Measurements from ENCODE around the gene GPBP1L1.

Gene GPBP1L1

GRCh38 chr1:45658171-45658570 lies 28.2 kb downstream of the GPBP1L1 start:
- H3K9ac ChIP-seq = no peak overlapping the region
- no peak overlapping the region for H3K4me3 ChIP-seq
- no peak overlapping the region for H3K4me2 ChIP-seq
- no peaks in the 10 kb centered on the region for H3K9me3 ChIP-seq (replicated peaks in 1 of 11)
- no peaks in the 10 kb centered on the region for H3K27me3 ChIP-seq
- H4K20me1 ChIP-seq = peaks cover 40 to 99% (median 54%) of the 10 kb centered on the region in 11 experiments
- H3K4me1 ChIP-seq = no peaks in the 10 kb centered on the region
- TF ChIP-seq Cebpa-rat (IDR thresholded peaks at IDR 0.05) = no peak
- peaks cover 85 to 100% (median 97%) of the 10 kb centered on the region in 11 experiments for H3K36me3 ChIP-seq
- H3K27ac ChIP-seq = no peak overlapping the region

GRCh38 chr1:45656573-45657226 lies 29.6 kb downstream of the GPBP1L1 start:
- no peak overlapping the region for H3K4me3 ChIP-seq
- H3K36me3 ChIP-seq = peaks cover 99 to 100% (median 100%) of the 10 kb centered on the region in 11 experiments
- no peak for TF ChIP-seq Cebpa-rat (IDR thresholded peaks at IDR 0.05)
- H3K9ac ChIP-seq = no peak overlapping the region
- H3K27me3 ChIP-seq = no peaks in the 10 kb centered on the region
- H3K4me2 ChIP-seq = no peak overlapping the region
- H3K4me1 ChIP-seq = no peaks in the 10 kb centered on the region
- peaks cover 25 to 99% (median 44%) of the 10 kb centered on the region in 11 experiments for H4K20me1 ChIP-seq
- no peak overlapping the region for H3K27ac ChIP-seq
- no peaks in the 10 kb centered on the region for H3K9me3 ChIP-seq (replicated peaks in 1 of 11)

GRCh38 chr1:45654540-45655280 lies 31.6 kb downstream of the GPBP1L1 start:
- Histone ChIP-seq H3K9ac (no peak overlapping the region), H3K4me2 (no peak overlapping the region), H3K9me3 (replicated peaks in 1 of 11) (no peaks in the 10 kb centered on the region), H3K4me3 (no peak overlapping the region), H3K4me1 (no peaks in the 10 kb centered on the region), H4K20me1 (peaks cover 6 to 99% (median 29%) of the 10 kb centered on the region in 11 experiments; a peak in 17 of 22 replicates), H3K27me3 (no peaks in the 10 kb centered on the region), H3K27ac (no peak overlapping the region), H3K36me3 (peaks cover 99 to 100% (median 100%) of the 10 kb centered on the region in 11 experiments)
- peak in 2 of 11 experiments; percentile 21 to 31; a peak in 1 of 22 replicates for TF ChIP-seq Cebpa-rat (IDR thresholded peaks at IDR 0.05)

GRCh38 chr1:45647248-45648021 lies 38.9 kb downstream of the GPBP1L1 start:
- no peaks in the 10 kb centered on the region for H3K9me3 ChIP-seq (replicated peaks in 1 of 11)
- TF ChIP-seq Cebpa-rat (IDR thresholded peaks at IDR 0.05) = no peak
- H3K4me3 ChIP-seq = no peak overlapping the region
- peak overlapping the region in 6 of 11 experiments; percentile 2 to 47 (median 28); a peak in 5 of 22 replicates for H3K27ac ChIP-seq
- H3K27me3 ChIP-seq = no peaks in the 10 kb centered on the region
- H4K20me1 ChIP-seq = peaks cover 13 to 100% (median 60%) of the 10 kb centered on the region in 11 experiments; a peak in 17 of 22 replicates
- H3K9ac ChIP-seq = peak overlapping the region in 3 of 11 experiments; percentile 13 to 37 (median 18); a peak in 5 of 22 replicates
- H3K4me1 ChIP-seq = peaks cover 0 to 42% (median 18%) of the 10 kb centered on the region in 10 experiments; a peak in 15 of 20 replicates
- peaks cover 66 to 94% (median 86%) of the 10 kb centered on the region in 11 experiments for H3K36me3 ChIP-seq
- peak overlapping the region in 5 of 11 experiments; percentile 27 to 64 (median 48); a peak in 9 of 22 replicates for H3K4me2 ChIP-seq

GRCh38 chr1:45644661-45645060 lies 41.7 kb downstream of the GPBP1L1 start:
- Histone ChIP-seq H4K20me1 (peaks cover 12 to 98% (median 51%) of the 10 kb centered on the region in 11 experiments; a peak in 16 of 22 replicates), H3K4me2 (no peak overlapping the region; a peak in 1 of 22 replicates), H3K27me3 (no peaks in the 10 kb centered on the region), H3K9ac (no peak overlapping the region), H3K27ac (no peak overlapping the region), H3K9me3 (replicated peaks in 1 of 11) (no peaks in the 10 kb centered on the region), H3K4me3 (no peak overlapping the region), H3K36me3 (peaks cover 66 to 94% (median 86%) of the 10 kb centered on the region in 11 experiments), H3K4me1 (peaks cover 0 to 42% (median 20%) of the 10 kb centered on the region in 10 experiments; a peak in 15 of 20 replicates)
- TF ChIP-seq Cebpa-rat (IDR thresholded peaks at IDR 0.05) = no peak

GRCh38 chr1:45643978-45644377 lies 42.4 kb downstream of the GPBP1L1 start:
- Histone ChIP-seq H3K4me1 (peaks cover 0 to 41% (median 20%) of the 10 kb centered on the region in 10 experiments; a peak in 15 of 20 replicates), H3K9ac (no peak overlapping the region), H3K36me3 (peaks cover 66 to 94% (median 86%) of the 10 kb centered on the region in 11 experiments), H4K20me1 (peaks cover 12 to 96% (median 50%) of the 10 kb centered on the region in 11 experiments; a peak in 16 of 22 replicates), H3K27ac (no peak overlapping the region), H3K27me3 (no peaks in the 10 kb centered on the region), H3K4me3 (no peak overlapping the region), H3K9me3 (replicated peaks in 1 of 11) (no peaks in the 10 kb centered on the region), H3K4me2 (no peak overlapping the region)
- no peak for TF ChIP-seq Cebpa-rat (IDR thresholded peaks at IDR 0.05)

GRCh38 chr1:45643321-45643720 lies 43.0 kb downstream of the GPBP1L1 start:
- no peak for TF ChIP-seq Cebpa-rat (IDR thresholded peaks at IDR 0.05)
- H3K36me3 ChIP-seq = peaks cover 66 to 94% (median 86%) of the 10 kb centered on the region in 11 experiments
- H3K4me3 ChIP-seq = no peak overlapping the region

GRCh38 chr1:45640293-45640692 lies 46.0 kb downstream of the GPBP1L1 start:
- Histone ChIP-seq H3K9me3 (replicated peaks in 1 of 11) (no peaks in the 10 kb centered on the region), H3K27me3 (no peaks in the 10 kb centered on the region), H3K36me3 (peaks cover 86 to 98% (median 89%) of the 10 kb centered on the region in 11 experiments), H4K20me1 (peaks cover 0 to 92% (median 26%) of the 10 kb centered on the region in 11 experiments; a peak in 11 of 22 replicates), H3K4me1 (peaks cover 0 to 10% (median 6%) of the 10 kb centered on the region in 10 experiments; a peak in 10 of 20 replicates), H3K9ac (no peak overlapping the region), H3K4me3 (no peak overlapping the region), H3K27ac (no peak overlapping the region), H3K4me2 (no peak overlapping the region)
- TF ChIP-seq Cebpa-rat (IDR thresholded peaks at IDR 0.05) = no peak

More at GRCh38 chr1:45643321-45643720, 43.0 kb downstream of the GPBP1L1 start:
- no peak overlapping the region for H3K9ac ChIP-seq
- H3K9me3 ChIP-seq (replicated peaks in 1 of 11) = no peaks in the 10 kb centered on the region
- H4K20me1 ChIP-seq = peaks cover 7 to 96% (median 47%) of the 10 kb centered on the region in 11 experiments; a peak in 16 of 22 replicates
- no peak overlapping the region for H3K27ac ChIP-seq
- H3K4me1 ChIP-seq = peaks cover 0 to 35% (median 20%) of the 10 kb centered on the region in 10 experiments; a peak in 15 of 20 replicates
- no peak overlapping the region for H3K4me2 ChIP-seq
- no peaks in the 10 kb centered on the region for H3K27me3 ChIP-seq

Measured in BLaER1 treated with 17β-estradiol and CSF1 and Interleukin-3, amounts not matched to agents 10 nM and 100 nM (cell line).